OCI-LY3 (cell line): ENCODE measurements around the gene INKA2.

Source experiments
- H2AFZ ChIP-seq: fragments of 200-600, 300-600 bp; shearing (Covaris generic); 2 replicates; pipeline ENCODE4 v1.6.0; 2014; ENCODE audit warnings: antibody characterized with exemption, low read depth, low read length
- H3K27ac ChIP-seq: fragments of 200-600, 300-600 bp; sonication (generic); 2 replicates; pipeline ENCODE4 v1.5.1; 2014; ENCODE audit warnings: mild to moderate bottlenecking, low read length, moderate library complexity, mixed read lengths
- H3K27me3 ChIP-seq: fragments of 200-600, 300-600 bp; sonication (generic); 2 replicates; pipeline ENCODE4 v1.6.1; 2014; ENCODE audit warnings: low read depth, low read length, mixed read lengths
- H3K36me3 ChIP-seq: fragments of 200-600, 300-600 bp; sonication (generic); replicated peaks from 2 replicates; pipeline ENCODE3; 2014; ENCODE audit warnings: low read depth, low read length, mixed read lengths
- H3K4me1 ChIP-seq: fragments of 300-600, 200-600 bp; sonication (generic); 2 replicates; pipeline ENCODE4 v1.6.1; 2014; ENCODE audit warnings: low read length, mixed read lengths
- H3K4me2 ChIP-seq: fragments of 200-600, 300-600 bp; sonication (generic); 2 replicates; pipeline ENCODE4 v1.6.1; 2014; ENCODE audit warnings: low read length, mixed read lengths
- H3K4me3 ChIP-seq: fragments of 300-600, 200-600 bp; sonication (generic); 2 replicates; pipeline ENCODE4 v1.5.1; 2014; ENCODE audit warnings: antibody characterized with exemption, mild to moderate bottlenecking, low read length, moderate library complexity
- H3K79me2 ChIP-seq: fragments of 300-600, 200-600 bp; shearing (Covaris generic); 2 replicates; pipeline ENCODE4 v1.6.1; 2014; ENCODE audit warnings: mild to moderate bottlenecking, low read length, mixed read lengths
- H3K9ac ChIP-seq: fragments of 300-600, 200-600 bp; shearing (Covaris generic); 2 replicates; pipeline ENCODE4 v1.6.0; 2014; ENCODE audit warnings: mild to moderate bottlenecking, low read length, moderate library complexity
- H3K9me3 ChIP-seq: fragments of 200-600, 300-600 bp; shearing (Covaris generic); 2 replicates; pipeline ENCODE4 v1.6.1; 2014; ENCODE audit warnings: low read length, mixed read lengths; ENCODE audit not compliant: insufficient read depth
- H4K20me1 ChIP-seq: fragments of 200-600, 300-600 bp; sonication (generic); 2 replicates; pipeline ENCODE4 v1.6.1; 2016; ENCODE audit warnings: low read length, mixed read lengths; ENCODE audit not compliant: insufficient read depth
- CTCF ChIP-seq: fragments of 200-600, 300-600 bp; sonication (generic); IDR thresholded peaks from 2 replicates; pipeline ENCODE4 v1.5.1; 2014; ENCODE audit warnings: antibody characterized with exemption, low read length, low read depth
- EZH2phosphoT487 ChIP-seq: fragments of 200-600 bp; shearing (Covaris generic); IDR thresholded peaks from 2 replicates; pipeline ENCODE4 v1.6.1; 2018; ENCODE audit warnings: antibody characterized with exemption, mixed run types, low read depth

The INKA2 gene

DNA sequence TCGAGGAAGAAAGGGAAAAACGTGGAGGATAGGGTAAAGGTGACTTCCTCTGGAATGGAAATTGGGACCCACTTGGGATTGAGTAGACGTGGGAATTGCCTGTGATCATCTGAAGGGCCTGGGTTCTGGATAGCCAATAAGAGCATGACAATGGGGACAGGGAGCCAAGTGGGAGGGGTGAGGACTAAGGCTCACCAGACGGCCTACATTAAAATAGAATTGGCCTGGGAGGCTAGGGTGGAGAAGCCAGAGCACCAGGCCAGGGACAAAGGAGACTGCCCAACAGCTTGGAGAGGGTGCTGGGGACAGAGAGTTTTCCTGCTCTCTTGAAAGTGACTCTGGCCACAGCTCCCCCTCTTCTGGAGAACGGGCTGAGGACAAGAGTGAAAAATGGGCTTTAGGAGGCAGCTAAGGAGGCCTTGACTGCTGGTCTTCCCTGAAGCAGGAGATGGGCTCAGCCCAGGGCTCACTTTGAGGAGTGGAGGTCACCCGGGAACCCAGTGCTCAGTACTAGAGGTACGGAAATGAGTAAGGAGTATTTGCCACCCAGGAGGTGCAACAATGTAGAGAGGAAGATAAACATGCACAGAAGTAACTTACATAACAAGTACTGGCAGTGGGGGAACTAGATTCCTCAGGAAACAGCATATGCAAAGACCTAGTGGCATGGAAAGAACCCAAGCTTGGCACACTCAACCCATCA lies 18.8 kb downstream of the INKA2 start:
- H2AFZ ChIP-seq = no peak overlapping the region
- H3K4me3 ChIP-seq = no peak overlapping the region
- H3K27me3 ChIP-seq = no peaks in the 10 kb centered on the region
- no peak overlapping the region for H3K27ac ChIP-seq
- H3K4me2 ChIP-seq = no peak overlapping the region
- H3K9ac ChIP-seq = no peak overlapping the region
- H3K9me3 ChIP-seq = no peaks in the 10 kb centered on the region
- H4K20me1 ChIP-seq = peaks cover 4% of the 10 kb centered on the region; the same call in 1 of the 2 replicates
- H3K36me3 ChIP-seq = peaks cover 13% of the 10 kb centered on the region
- no peaks in the 10 kb centered on the region for H3K79me2 ChIP-seq
- no peak for TF ChIP-seq EZH2phosphoT487
- TF ChIP-seq CTCF = no peak
- no peaks in the 10 kb centered on the region for H3K4me1 ChIP-seq

DNA sequence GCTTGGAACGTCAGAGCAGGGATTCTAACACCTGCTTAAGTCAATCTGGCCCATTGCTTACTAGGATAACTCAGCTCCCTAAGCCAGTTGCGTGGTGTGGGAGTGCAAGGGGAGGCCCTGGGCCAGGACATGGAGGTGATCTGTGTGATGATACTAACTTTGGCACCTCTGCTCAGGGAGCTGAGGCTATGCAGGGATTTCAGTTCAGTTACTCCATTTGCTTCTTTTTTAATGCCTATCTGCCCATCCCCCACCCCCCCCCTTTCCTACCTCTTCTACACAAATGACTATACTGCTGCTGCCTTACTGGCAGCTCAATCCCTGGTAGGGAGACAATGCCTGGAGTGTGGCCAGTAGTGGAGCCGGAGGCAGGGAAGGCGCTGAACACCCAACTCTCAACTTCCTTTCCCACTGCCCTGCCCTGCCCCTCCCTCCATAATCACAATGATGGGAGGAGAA lies 19.5 kb downstream of the INKA2 start:
- Histone ChIP-seq H3K9ac (no peak overlapping the region), H3K27ac (no peak overlapping the region), H3K4me1 (no peaks in the 10 kb centered on the region), H3K27me3 (no peaks in the 10 kb centered on the region), H3K36me3 (peaks cover 16% of the 10 kb centered on the region), H3K4me2 (no peak overlapping the region), H2AFZ (no peak overlapping the region), H4K20me1 (peaks cover 4% of the 10 kb centered on the region; the same call in 1 of the 2 replicates), H3K79me2 (no peaks in the 10 kb centered on the region), H3K4me3 (no peak overlapping the region), H3K9me3 (no peaks in the 10 kb centered on the region)
- TF ChIP-seq EZH2phosphoT487 (no peak), CTCF (no peak)

- Histone ChIP-seq H2AFZ (no peak overlapping the region), H3K4me1 (no peaks in the 10 kb centered on the region), H3K4me3 (no peak overlapping the region), H3K4me2 (no peak overlapping the region), H3K9me3 (no peaks in the 10 kb centered on the region), H3K27ac (no peak overlapping the region), H3K9ac (no peak overlapping the region), H3K36me3 (peaks cover 16% of the 10 kb centered on the region), H3K27me3 (no peaks in the 10 kb centered on the region), H4K20me1 (peaks cover 4% of the 10 kb centered on the region; the same call in 1 of the 2 replicates), H3K79me2 (no peaks in the 10 kb centered on the region)
- TF ChIP-seq CTCF (no peak), EZH2phosphoT487 (no peak)
Measured at GRCh38 chr1:111719135-111719534, 20.1 kb downstream of the INKA2 start.

GRCh38 chr1:111717450-111717849 lies 21.7 kb downstream of the INKA2 start:
- no peaks in the 10 kb centered on the region for H3K9me3 ChIP-seq
- no peaks in the 10 kb centered on the region for H3K79me2 ChIP-seq
- TF ChIP-seq CTCF (no peak), EZH2phosphoT487 (no peak)
- no peak overlapping the region for H3K4me2 ChIP-seq
- peaks cover 20% of the 10 kb centered on the region for H3K36me3 ChIP-seq
- H3K27ac ChIP-seq = no peak overlapping the region
- no peaks in the 10 kb centered on the region for H3K27me3 ChIP-seq
- no peaks in the 10 kb centered on the region for H3K4me1 ChIP-seq
- H4K20me1 ChIP-seq = peaks cover 8% of the 10 kb centered on the region; the same call in 1 of the 2 replicates
- no peak overlapping the region for H3K4me3 ChIP-seq
- H3K9ac ChIP-seq = no peak overlapping the region
- no peak overlapping the region for H2AFZ ChIP-seq
